ENCODE data around the gene BMERB1.

The BMERB1 gene

GRCh38 chr16:15620611-15621195, 186.3 kb downstream of the BMERB1 start:
- DNase-seq: no peak

DNA sequence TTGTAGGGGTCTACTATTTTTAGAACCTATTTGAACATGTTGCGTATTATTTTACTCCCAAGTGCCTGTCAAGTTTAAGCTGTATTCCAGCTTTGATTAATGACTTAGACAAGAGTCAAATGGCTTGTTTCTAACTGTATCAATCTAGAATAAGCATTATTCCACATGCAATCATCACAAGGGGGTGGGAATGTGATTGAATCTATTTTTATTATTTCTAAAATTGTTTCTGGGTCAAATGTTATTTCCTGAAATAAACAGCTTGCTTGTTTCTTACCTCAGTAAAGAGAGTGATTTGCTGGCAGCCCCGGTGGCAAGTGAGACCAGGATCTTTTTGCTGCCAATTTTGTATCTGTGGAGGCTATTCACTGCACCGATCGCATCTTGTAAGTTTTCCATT, 187.1 kb downstream of the BMERB1 start:
- no peak for DNase-seq

DNA sequence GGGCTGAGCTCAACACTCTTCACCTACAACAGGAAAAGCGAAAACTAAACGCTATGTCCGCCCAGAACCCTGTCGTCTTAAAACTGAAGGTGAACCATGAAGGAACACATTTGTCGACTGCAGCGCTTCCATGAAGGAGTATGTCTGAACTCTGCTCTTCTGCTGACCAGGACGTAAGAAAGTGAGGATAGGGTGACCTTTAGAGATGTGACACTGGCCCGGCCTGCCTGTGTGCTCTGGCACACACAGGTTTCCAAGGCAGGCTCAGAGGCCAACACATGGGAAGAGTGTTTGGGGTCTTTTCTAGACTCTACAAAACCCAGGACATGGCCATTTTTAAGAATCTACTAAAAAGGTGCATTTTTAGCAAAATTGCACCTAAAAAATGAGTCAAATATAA, 187.5 kb downstream of the BMERB1 start:
- no peak for DNase-seq

DNA sequence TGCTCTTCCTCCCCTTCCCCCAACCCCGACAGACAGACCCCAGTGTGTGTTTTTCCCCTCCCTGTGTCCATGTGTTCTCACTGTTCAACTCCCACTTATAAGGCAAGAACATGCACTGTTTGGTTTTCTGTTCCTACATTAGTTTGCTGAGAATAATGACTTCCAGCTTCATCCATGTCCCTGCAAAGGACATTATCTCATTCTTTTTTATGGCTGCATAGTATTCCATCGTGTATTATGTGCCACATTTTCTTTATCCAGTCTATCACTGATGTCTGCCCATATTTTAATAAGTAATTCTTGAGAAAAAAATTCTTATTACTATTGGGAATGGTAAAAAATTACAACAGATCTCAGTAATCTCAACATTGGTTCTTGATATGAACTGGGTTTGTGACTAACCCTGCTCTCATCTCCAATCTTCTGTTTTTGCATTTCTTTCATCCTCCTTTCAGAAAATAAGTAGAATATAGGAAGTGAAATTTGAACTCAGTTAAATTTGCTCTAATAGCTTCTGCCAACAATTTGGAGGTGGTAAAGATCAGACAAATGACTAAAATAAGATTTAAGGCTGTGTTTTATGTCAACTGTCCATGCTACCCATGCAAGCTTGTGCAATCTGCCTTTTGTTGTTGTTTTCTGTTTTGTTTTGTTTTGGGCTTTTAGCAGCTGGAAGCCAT, 197.5 kb downstream of the BMERB1 start:
- DNase-seq: no peak

DNA sequence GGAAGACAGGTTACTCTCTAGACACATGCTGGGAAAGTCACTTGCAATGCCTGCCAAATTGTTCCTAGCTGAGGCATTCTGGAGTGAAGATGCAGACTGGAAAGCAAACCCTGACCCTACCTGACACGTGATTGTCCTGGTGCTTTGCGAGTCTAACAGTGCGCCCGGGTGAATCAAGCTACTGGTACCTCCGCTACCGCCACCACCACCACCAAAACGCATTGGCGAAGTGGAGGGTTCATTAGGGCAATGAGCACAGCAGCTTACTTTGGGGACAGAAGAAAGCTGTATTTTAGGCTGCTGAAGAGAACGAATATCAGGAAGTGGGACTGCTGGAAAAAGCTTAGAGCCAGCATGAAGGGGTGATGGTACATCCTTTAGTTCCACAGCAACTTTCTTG, 201.5 kb downstream of the BMERB1 start:
- DNase-seq: no peak

DNA sequence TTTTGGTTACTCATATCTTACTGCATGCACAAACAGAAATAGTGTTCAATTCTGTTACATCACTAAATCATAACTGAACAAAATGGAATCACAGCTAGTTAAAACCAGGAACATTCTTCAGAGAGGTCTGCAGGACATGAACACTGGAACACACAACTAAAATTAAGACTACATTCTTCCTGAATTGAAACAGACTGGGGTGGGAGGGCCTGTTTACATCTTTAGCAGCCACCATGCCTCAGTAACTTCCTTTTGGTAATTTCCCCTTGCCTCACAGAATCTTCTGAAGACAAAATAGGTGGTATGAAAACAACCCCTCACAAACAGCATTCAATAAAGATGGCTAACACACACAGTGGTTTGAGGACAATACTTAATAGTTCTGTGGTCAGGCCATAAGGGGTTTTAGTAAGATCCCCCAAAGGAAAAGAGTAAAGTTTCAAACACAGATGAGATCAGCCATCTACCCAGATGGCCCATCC, 202.0 kb downstream of the BMERB1 start:
- no peak for DNase-seq

Data from fibroblast of skin of right biceps (primary cell).